SK-N-SH (cell line): ENCODE results near the gene EPHA5. TPM values are rescaled to one million over a fixed set of nuclear protein-coding genes. Genes with fewer than 3 reads are reported as not detected.

Source experiments
- CTCF ChIA-PET: fragments of 300-600, 350-600 bp; formaldehyde crosslinking; extraction: SDS; loops from one replicate; lab custom pipeline; 2021; lab: Yijun Ruan, JAX
- POLR2A ChIA-PET: fragments of 350-600 bp; sonication (Branson Sonifier 250); formaldehyde crosslinking; extraction: SDS; loops from one replicate; lab custom pipeline; 2020; ENCODE audit warnings: antibody characterized with exemption, inconsistent platforms; lab: Yijun Ruan, JAX
- DNase-seq: peaks from one replicate; pipeline ENCODE4 v3.0.0; 2012
- H2AFZ ChIP-seq: fragments of 200-600 bp; sonication (generic); 2 replicates; pipeline ENCODE4 v1.8.1; 2016; ENCODE audit warnings: antibody characterized with exemption, mild to moderate bottlenecking, low read depth
- H3F3A ChIP-seq: fragments of 200-600 bp; sonication (generic); replicated peaks from 2 replicates; pipeline ENCODE3; 2016; ENCODE audit warnings: antibody characterized with exemption, mild to moderate bottlenecking; ENCODE audit not compliant: insufficient read depth
- H3K27ac ChIP-seq, 2 experiments: fragments of 200-500 bp in 1 of 2; fragments of 200-600 bp in 1 of 2; sonication (Bioruptor generic) in 1 of 2; sonication (generic), shearing (Covaris generic) in 1 of 2; 2 replicates each; pipeline versions ENCODE4 v1.5.1 to v1.6.1; 2014 to 2016; ENCODE audit warnings: low read depth in 2 of 2, inconsistent platforms in 1 of 2, low read length in 1 of 2, mild to moderate bottlenecking in 1 of 2, mixed read lengths in 1 of 2
- H3K27me3 ChIP-seq: fragments of 200-600 bp; sonication (generic), shearing (Covaris generic); 2 replicates; pipeline ENCODE4 v1.6.1; 2016; ENCODE audit warnings: mixed run types; ENCODE audit not compliant: insufficient read depth
- H3K36me3 ChIP-seq, 2 experiments: fragments of 200-500 bp in 1 of 2; fragments of 200-600 bp in 1 of 2; sonication (Bioruptor generic) in 1 of 2; sonication (generic) in 1 of 2; replicated peaks in 1 of 2; 2 replicates each; pipeline versions ENCODE3 to v1.5.1; 2014 to 2016; ENCODE audit warnings: low read length in 1 of 2, mild to moderate bottlenecking in 1 of 2; ENCODE audit not compliant: insufficient read depth in 2 of 2, control insufficient read depth in 1 of 2
- H3K4me1 ChIP-seq, 2 experiments: fragments of 200-500 bp in 1 of 2; fragments of 200-600 bp in 1 of 2; sonication (Bioruptor generic) in 1 of 2; sonication (generic), shearing (Covaris generic) in 1 of 2; 2 replicates each; pipeline versions ENCODE4 v1.5.1 to v1.6.1; 2014 to 2016; ENCODE audit warnings: low read depth in 1 of 2, low read length in 1 of 2, mixed run types in 1 of 2; ENCODE audit not compliant: insufficient read depth in 2 of 2, control insufficient read depth in 1 of 2
- H3K4me2 ChIP-seq: fragments of 200-600 bp; sonication (generic), shearing (Covaris generic); 2 replicates; pipeline ENCODE4 v1.6.1; 2017; ENCODE audit warnings: mixed run types
- H3K4me3 ChIP-seq, 2 experiments: fragments of 200-500 bp in 1 of 2; fragments of 200-600 bp in 1 of 2; sonication (Bioruptor generic) in 1 of 2; sonication (generic), shearing (Covaris generic) in 1 of 2; 2 replicates each; pipeline versions ENCODE4 v1.5.1 to v1.8.1; 2014 to 2016; ENCODE audit warnings: low read depth in 2 of 2, inconsistent platforms in 1 of 2, low read length in 1 of 2, mild to moderate bottlenecking in 1 of 2, mixed read lengths in 1 of 2, moderate library complexity in 1 of 2
- H3K79me2 ChIP-seq: fragments of 200-600 bp; sonication (generic); 2 replicates; pipeline ENCODE4 v1.8.1; 2017; ENCODE audit warnings: mild to moderate bottlenecking; ENCODE audit not compliant: insufficient read depth
- H3K9ac ChIP-seq: fragments of 200-600 bp; sonication (generic); 2 replicates; pipeline ENCODE4 v1.6.1; 2017; ENCODE audit warnings: mixed run types
- H3K9me2 ChIP-seq: fragments of 200-600 bp; sonication (generic); 2 replicates; pipeline ENCODE4 v1.6.1; 2017; ENCODE audit warnings: mixed run types
- H3K9me3 ChIP-seq: fragments of 200-600 bp; sonication (generic); 2 replicates; pipeline ENCODE4 v1.6.1; 2017; ENCODE audit warnings: mixed run types, mild to moderate bottlenecking, moderate library complexity
- H4K20me1 ChIP-seq: fragments of 200-600 bp; sonication (generic); 2 replicates; pipeline ENCODE4 v1.6.1; 2017; ENCODE audit warnings: mild to moderate bottlenecking, mixed run types; ENCODE audit not compliant: insufficient read depth
- EP300 ChIP-seq, 2 experiments: IDR thresholded peaks; 2 replicates each; pipeline versions ENCODE4 v1.4.0 to v1.6.1; 2012; ENCODE audit warnings: borderline replicate concordance in 1 of 2, low read depth in 1 of 2, low read length in 1 of 2
- EZH2phosphoT487 ChIP-seq: fragments of 200-600 bp; sonication (generic); IDR thresholded peaks from 2 replicates; pipeline ENCODE4 v1.6.1; 2017; ENCODE audit warnings: low read depth, mixed run types, mild to moderate bottlenecking, antibody characterized with exemption, moderate library complexity, borderline replicate concordance
- FOXJ3 ChIP-seq: sonication (generic); formaldehyde crosslinking; IDR thresholded peaks from 2 replicates; pipeline ENCODE4 v1.5.1; 2020; ENCODE audit warnings: mild to moderate bottlenecking, missing genetic modification reagents
- FOXM1 ChIP-seq: IDR thresholded peaks from 2 replicates; pipeline ENCODE4 v1.4.0; 2012; ENCODE audit warnings: low read depth, mild to moderate bottlenecking
- GABPA ChIP-seq: IDR thresholded peaks from 2 replicates; pipeline ENCODE4 v1.4.0; 2012; ENCODE audit warnings: low read depth, mild to moderate bottlenecking
- GATA2 ChIP-seq: sonication (generic); formaldehyde crosslinking; IDR thresholded peaks from 2 replicates; pipeline ENCODE4 v1.5.0; 2020; ENCODE audit warnings: mild to moderate bottlenecking, missing genetic modification reagents
- IRF3 ChIP-seq: fragments of 150-350 bp; IDR thresholded peaks from 2 replicates; pipeline ENCODE4 v1.6.1; 2016; ENCODE audit warnings: mild to moderate bottlenecking, low read depth, low read length
- JUND ChIP-seq: IDR thresholded peaks from 2 replicates; pipeline ENCODE4 v1.4.0; 2012
- NFIC ChIP-seq: IDR thresholded peaks from 2 replicates; pipeline ENCODE4 v1.4.0; 2012; ENCODE audit warnings: borderline replicate concordance
- NRF1 ChIP-seq: IDR thresholded peaks from 2 replicates; pipeline ENCODE4 v1.6.1; 2012; ENCODE audit warnings: low read depth, mild to moderate bottlenecking, low read length
- POLR2AphosphoS5 ChIP-seq: IDR thresholded peaks from 2 replicates; pipeline ENCODE4 v1.6.1; 2012; ENCODE audit warnings: low read depth, low read length
- RCOR1 ChIP-seq: fragments of 150-350 bp; IDR thresholded peaks from 2 replicates; pipeline ENCODE4 v1.6.1; 2017; ENCODE audit warnings: antibody characterized with exemption, low read length
- RXRA ChIP-seq: IDR thresholded peaks from 2 replicates; pipeline ENCODE4 v1.4.0; 2012; ENCODE audit warnings: low read depth, mild to moderate bottlenecking, borderline replicate concordance
- SIN3A ChIP-seq: IDR thresholded peaks from 2 replicates; pipeline ENCODE4 v1.6.1; 2012; ENCODE audit warnings: low read depth, mild to moderate bottlenecking, low read length, moderate library complexity, borderline replicate concordance
- TAF1 ChIP-seq: IDR thresholded peaks from 2 replicates; pipeline ENCODE4 v1.6.1; 2012; ENCODE audit warnings: low read depth, mild to moderate bottlenecking, low read length, moderate library complexity, borderline replicate concordance
- TCF12 ChIP-seq: IDR thresholded peaks from 2 replicates; pipeline ENCODE4 v1.4.0; 2012
- USF2 ChIP-seq: fragments of 150-350 bp; IDR thresholded peaks from 2 replicates; pipeline ENCODE4 v1.6.1; 2017; ENCODE audit warnings: antibody characterized with exemption, low read length, low read depth, borderline replicate concordance
- WGBS: methylation state at CpG from one replicate; pipeline ENCODE4 v1.1.6; 2017; ENCODE audit warnings: low lambda C conversion rate; 5-methylcytosine and 5-hydroxymethylcytosine counted together
- polyA plus RNA-seq, 3 experiments: library from polyadenylated mRNA; depleted of rRNA; stranded (reverse); fragments of >200 nt; gene quantifications; 2 replicates each; pipeline ENCODE4 v1.2.3, GENCODE V29; 2012
- TF ChIP-seq, protein P1 (sequence below): IDR thresholded peaks from 2 replicates; pipeline ENCODE4 v1.4.0; 2012; ENCODE audit warnings: low read depth, borderline replicate concordance
- TF ChIP-seq, protein P2 (sequence below): IDR thresholded peaks from 2 replicates; pipeline ENCODE4; 2012
- TF ChIP-seq, protein P3 (sequence below): IDR thresholded peaks from 2 replicates; pipeline ENCODE4 v1.4.0; 2012; ENCODE audit warnings: low read depth, borderline replicate concordance

EPHA5 gene
- polyA plus RNA-seq, 1 of the 3 experiments (the other 2 are of a cell fraction): not detected

- no peak overlapping the region for H3K27ac ChIP-seq
- ChIA-PET CTCF (interaction anchor here (0.6 kb wide), 1 partner anchor 58 kb away, joined by 5 read pairs; no protein-coding TSS in a partner anchor), POLR2A (no interaction called here)
- no peaks in the 10 kb centered on the region for H3F3A ChIP-seq
- no peak overlapping the region for H3K4me2 ChIP-seq
- no peaks in the 10 kb centered on the region for H4K20me1 ChIP-seq
- 21% methylated on average over 10 of the region's 10 CpGs for WGBS
- DNase-seq: no peak
- no peaks in the 10 kb centered on the region for H3K36me3 ChIP-seq
- H3K9me3 ChIP-seq: no peaks in the 10 kb centered on the region
- H3K27me3 ChIP-seq: peaks cover 52% of the 10 kb centered on the region
- no peak overlapping the region for H3K4me3 ChIP-seq
- H3K9me2 ChIP-seq: no peaks in the 10 kb centered on the region
- peaks cover 0 to 6% of the 10 kb centered on the region in 2 experiments; a peak in 1 of 4 replicates for H3K4me1 ChIP-seq
- H2AFZ ChIP-seq: no peak overlapping the region
- no peak overlapping the region for H3K9ac ChIP-seq
- TF ChIP-seq FOXJ3 (CRISPR knock-in tag): no peak
- TF ChIP-seq, protein P1, sequence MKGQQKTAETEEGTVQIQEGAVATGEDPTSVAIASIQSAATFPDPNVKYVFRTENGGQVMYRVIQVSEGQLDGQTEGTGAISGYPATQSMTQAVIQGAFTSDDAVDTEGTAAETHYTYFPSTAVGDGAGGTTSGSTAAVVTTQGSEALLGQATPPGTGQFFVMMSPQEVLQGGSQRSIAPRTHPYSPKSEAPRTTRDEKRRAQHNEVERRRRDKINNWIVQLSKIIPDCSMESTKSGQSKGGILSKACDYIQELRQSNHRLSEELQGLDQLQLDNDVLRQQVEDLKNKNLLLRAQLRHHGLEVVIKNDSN: no peak
- TF ChIP-seq, all 33 proteins: peak for 0
- no peaks in the 10 kb centered on the region for H3K79me2 ChIP-seq
Observed at GRCh38 chr4:65667506-65668041, 2.7 kb downstream of the EPHA5 start.

GRCh38 chr4:65665771-65666523 lies 4.3 kb downstream of the EPHA5 start:
- H3K79me2 ChIP-seq: no peaks in the 10 kb centered on the region
- H2AFZ ChIP-seq: no peak overlapping the region
- no peak overlapping the region for H3K27ac ChIP-seq
- no peak overlapping the region for H3K4me3 ChIP-seq
- no peaks in the 10 kb centered on the region for H3K36me3 ChIP-seq
- H3K9me3 ChIP-seq: no peaks in the 10 kb centered on the region
- ChIA-PET POLR2A (no interaction called here), CTCF (no interaction called here)
- WGBS: 3% methylated on average over 3 of the region's 3 CpGs
- H3F3A ChIP-seq: no peaks in the 10 kb centered on the region
- H3K27me3 ChIP-seq: peaks cover 38% of the 10 kb centered on the region
- no peaks in the 10 kb centered on the region for H3K9me2 ChIP-seq
- DNase-seq: no peak
- H4K20me1 ChIP-seq: no peaks in the 10 kb centered on the region
- H3K4me1 ChIP-seq: peaks cover 0 to 6% of the 10 kb centered on the region in 2 experiments; a peak in 1 of 4 replicates
- TF ChIP-seq TCF12: no peak
- no peak for TF ChIP-seq NFIC
- TF ChIP-seq JUND: no peak
- TF ChIP-seq EP300 (IDR thresholded peaks at IDR 0.05; ENCODE audit: borderline replicate concordance in 1 of 2, low read depth in 1 of 2, low read length in 1 of 2): no peak
- TF ChIP-seq IRF3: no peak
- no peak for TF ChIP-seq FOXJ3 (CRISPR knock-in tag)
- TF ChIP-seq USF2: no peak
- TF ChIP-seq RCOR1: no peak
- TF ChIP-seq TAF1: no peak
- TF ChIP-seq, protein P2, sequence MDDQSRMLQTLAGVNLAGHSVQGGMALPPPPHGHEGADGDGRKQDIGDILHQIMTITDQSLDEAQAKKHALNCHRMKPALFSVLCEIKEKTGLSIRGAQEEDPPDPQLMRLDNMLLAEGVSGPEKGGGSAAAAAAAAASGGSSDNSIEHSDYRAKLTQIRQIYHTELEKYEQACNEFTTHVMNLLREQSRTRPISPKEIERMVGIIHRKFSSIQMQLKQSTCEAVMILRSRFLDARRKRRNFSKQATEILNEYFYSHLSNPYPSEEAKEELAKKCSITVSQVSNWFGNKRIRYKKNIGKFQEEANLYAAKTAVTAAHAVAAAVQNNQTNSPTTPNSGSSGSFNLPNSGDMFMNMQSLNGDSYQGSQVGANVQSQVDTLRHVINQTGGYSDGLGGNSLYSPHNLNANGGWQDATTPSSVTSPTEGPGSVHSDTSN: no peak
- no peak for TF ChIP-seq NRF1
- TF ChIP-seq RXRA: no peak
- no peak for TF ChIP-seq POLR2AphosphoS5
- TF ChIP-seq SIN3A: no peak
- TF ChIP-seq EZH2phosphoT487: no peak
- no peak for TF ChIP-seq FOXM1
- TF ChIP-seq, protein P3, sequence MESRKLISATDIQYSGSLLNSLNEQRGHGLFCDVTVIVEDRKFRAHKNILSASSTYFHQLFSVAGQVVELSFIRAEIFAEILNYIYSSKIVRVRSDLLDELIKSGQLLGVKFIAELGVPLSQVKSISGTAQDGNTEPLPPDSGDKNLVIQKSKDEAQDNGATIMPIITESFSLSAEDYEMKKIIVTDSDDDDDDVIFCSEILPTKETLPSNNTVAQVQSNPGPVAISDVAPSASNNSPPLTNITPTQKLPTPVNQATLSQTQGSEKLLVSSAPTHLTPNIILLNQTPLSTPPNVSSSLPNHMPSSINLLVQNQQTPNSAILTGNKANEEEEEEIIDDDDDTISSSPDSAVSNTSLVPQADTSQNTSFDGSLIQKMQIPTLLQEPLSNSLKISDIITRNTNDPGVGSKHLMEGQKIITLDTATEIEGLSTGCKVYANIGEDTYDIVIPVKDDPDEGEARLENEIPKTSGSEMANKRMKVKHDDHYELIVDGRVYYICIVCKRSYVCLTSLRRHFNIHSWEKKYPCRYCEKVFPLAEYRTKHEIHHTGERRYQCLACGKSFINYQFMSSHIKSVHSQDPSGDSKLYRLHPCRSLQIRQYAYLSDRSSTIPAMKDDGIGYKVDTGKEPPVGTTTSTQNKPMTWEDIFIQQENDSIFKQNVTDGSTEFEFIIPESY: no peak
- TF ChIP-seq GATA2: no peak
- TF ChIP-seq GABPA: no peak
- no peak overlapping the region for H3K9ac ChIP-seq
- no peak overlapping the region for H3K4me2 ChIP-seq
